ENCODE data around the gene SAMD7. TPM values are rescaled to one million over a fixed set of nuclear protein-coding genes. Genes with fewer than 3 reads are reported as not detected.

The SAMD7 gene
- not detected in 2 replicates for total RNA-seq

DNA sequence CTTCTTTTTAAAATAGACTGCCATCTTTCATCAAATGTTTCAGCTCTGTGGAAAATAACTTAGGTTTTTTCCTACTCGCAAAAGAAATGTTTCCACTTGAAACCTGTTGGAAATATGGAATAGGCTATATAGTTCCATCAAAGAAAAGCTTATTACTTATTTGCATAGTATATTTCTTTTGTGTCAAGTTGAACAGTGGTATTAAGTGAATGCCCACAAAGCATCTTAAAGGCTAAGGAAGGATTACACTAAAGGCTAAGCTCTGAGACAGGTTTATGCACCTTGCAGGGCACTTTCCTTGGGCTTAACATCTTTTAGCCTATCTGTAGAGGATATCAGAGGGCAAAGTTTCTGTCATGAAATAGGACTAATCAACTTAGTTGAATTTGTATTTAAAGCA lies at the start of gene SAMD7:
TSS of gene SAMD7 (plus strand) at position 301 of the 400 bp plus-strand sequence. CDS start 7,927 bp downstream, outside the sequence.

GRCh38 chr3:169869484-169870220 lies 41.7 kb upstream of the SAMD7 start, which contains the start of gene LRRC31:
Gene LRRC31, minus strand, starts transcription at chr3:169869935. Its CDS starts 128 bp downstream, at chr3:169869807.

DNA sequence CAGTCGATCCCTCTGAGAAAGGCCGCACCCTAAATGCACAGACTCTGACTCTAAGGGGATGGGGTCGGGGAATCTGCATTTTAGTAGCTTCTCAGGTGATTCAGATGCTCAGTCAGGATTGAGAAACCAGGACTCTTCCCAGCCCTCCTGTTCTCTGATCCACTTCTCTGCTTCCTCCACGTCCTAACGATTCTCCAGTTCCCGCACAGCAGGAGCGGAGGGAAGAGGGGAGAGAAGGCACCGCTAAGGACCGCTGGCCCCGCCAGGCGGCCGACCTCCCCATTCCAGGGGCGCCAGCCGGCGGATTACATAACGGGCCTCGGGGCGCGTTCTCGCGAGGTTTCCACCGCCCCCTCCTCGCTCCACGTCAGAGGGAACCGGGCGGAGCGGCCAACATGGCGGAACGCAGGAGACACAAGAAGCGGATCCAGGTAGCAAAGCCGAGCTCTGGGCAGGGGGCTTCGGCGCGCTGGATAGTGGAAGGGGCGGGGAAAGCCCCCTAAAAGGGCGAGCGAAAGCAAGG lies 55.1 kb downstream of the SAMD7 start, which contains the start of gene SEC62:
TSS of gene SEC62 (plus strand) at position 380 of the 523 bp plus-strand sequence. CDS start at position 396, 16 bp downstream.

Other genes starting within 250 kb of the SAMD7 start
- gene MECOM, start 247.9 kb upstream of the SAMD7 start, total RNA-seq = 176 and 181 TPM in 2 replicates
- 117 and 176 TPM in 2 replicates for gene TERC, start 146.5 kb upstream of the SAMD7 start, total RNA-seq
- gene ACTRT3, start 142.0 kb upstream of the SAMD7 start, total RNA-seq = 5.3 and 5.6 TPM in 2 replicates
- 20.5 and 22.2 TPM in 2 replicates for gene MYNN, start 138.2 kb upstream of the SAMD7 start, total RNA-seq
- gene LRRIQ4, start 98.7 kb upstream of the SAMD7 start, total RNA-seq = under 0.01 and 0.07 TPM in 2 replicates
- 7.2 and 7.3 TPM in 2 replicates for gene LRRC34, start 98.7 kb upstream of the SAMD7 start, total RNA-seq
- not detected in 2 replicates for gene LRRC31, start 41.6 kb upstream of the SAMD7 start, total RNA-seq
- gene SEC62, start 55.2 kb downstream of the SAMD7 start, total RNA-seq = 41.5 and 45.7 TPM in 2 replicates
- 3.0 and 5.3 TPM in 2 replicates for gene GPR160, start 126.4 kb downstream of the SAMD7 start, total RNA-seq